NCI-H510A treated with DMSO at 0.1 percent for 48 hours (cell line): ENCODE data around the gene UBAP1L.
"Not testable (repeated sequence)": the region's sequence is repeated elsewhere in the genome, so short reads cannot be mapped to it uniquely, and the experiment has no call there.

ENCODE experiments used
- DNase-seq: peaks from one replicate; lab custom pipeline; 2025; lab: John Stamatoyannopoulos, UW

The UBAP1L gene

GRCh38 chr15:65066001-65066634, 48.9 kb downstream of the UBAP1L start:
- DNase-seq, result no peak

- no peak for DNase-seq
These were observed 52.3 kb downstream of the UBAP1L start for GRCh38 chr15:65062726-65063125.

DNA sequence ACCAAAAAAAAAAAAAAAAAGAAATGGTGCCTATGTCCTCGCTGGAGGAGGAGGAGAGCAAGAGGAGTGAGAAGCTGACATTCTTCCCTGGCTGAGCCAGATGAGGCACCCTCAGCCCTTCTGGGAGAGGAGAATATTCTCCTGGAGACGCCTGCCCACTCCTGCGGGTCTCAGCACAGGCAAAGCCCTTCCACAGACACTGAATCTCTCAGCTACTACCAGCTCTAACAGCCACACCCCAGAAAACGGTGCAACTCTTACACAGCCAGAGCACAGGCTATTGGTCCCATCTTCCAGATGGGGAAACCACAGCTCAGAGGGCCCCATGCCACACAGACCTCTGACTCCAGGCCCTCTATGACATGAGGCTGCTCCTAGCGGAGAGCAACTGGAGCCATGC, 52.9 kb downstream of the UBAP1L start:
- no peak for DNase-seq

- no peak for DNase-seq
These were observed 54.2 kb downstream of the UBAP1L start for GRCh38 chr15:65060641-65061397.

DNA sequence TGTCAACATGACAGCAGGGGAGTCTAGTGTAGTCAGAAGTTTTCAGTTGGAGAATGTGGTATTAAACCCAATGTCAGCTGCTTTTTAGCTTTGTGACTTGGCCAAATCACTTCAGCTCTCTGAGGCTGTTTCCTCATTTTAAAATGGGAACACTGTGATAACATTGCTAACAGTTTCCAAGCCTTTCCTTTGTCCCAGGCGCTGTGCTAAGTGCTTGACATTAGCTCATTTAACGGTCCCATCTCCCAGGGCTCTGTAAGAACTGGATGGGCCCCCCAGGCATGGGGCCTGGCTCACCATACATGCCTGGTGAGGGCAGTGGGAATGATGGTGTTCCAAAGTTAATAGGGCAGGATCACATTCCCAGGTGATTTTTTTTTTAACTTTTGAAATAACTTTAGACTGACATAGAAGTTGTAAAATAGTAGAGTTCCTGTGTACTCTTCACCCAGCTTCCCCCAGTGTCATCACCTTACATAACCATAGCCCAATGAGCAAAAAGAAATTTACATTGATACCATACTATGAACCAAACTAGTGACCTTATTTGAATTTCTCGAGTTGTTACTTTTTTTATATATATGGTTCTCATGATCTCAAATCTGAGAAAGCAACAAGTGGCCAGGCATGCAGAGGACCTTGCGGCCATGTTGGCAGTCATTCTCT, 54.9 kb downstream of the UBAP1L start:
- DNase-seq, result no peak

DNA sequence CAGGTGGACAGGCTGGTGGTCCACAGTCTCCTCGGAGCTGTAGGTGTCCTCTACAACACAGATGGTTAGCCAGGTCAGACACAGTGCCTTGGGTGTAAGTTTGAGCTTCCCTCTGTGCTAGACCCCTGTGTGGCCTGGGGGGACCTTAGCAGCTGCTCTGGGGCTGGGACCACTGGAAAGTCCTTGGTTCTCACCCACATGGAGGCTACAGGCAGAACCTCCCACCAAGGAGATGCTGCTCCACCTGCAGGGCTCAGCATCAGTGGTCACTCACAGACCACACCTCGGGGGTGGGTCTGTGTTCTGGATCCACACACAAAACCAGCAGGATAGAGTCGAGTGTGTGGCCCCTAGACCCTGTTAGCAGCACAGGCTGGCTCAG, 55.6 kb downstream of the UBAP1L start:
- DNase-seq, result no peak

DNA sequence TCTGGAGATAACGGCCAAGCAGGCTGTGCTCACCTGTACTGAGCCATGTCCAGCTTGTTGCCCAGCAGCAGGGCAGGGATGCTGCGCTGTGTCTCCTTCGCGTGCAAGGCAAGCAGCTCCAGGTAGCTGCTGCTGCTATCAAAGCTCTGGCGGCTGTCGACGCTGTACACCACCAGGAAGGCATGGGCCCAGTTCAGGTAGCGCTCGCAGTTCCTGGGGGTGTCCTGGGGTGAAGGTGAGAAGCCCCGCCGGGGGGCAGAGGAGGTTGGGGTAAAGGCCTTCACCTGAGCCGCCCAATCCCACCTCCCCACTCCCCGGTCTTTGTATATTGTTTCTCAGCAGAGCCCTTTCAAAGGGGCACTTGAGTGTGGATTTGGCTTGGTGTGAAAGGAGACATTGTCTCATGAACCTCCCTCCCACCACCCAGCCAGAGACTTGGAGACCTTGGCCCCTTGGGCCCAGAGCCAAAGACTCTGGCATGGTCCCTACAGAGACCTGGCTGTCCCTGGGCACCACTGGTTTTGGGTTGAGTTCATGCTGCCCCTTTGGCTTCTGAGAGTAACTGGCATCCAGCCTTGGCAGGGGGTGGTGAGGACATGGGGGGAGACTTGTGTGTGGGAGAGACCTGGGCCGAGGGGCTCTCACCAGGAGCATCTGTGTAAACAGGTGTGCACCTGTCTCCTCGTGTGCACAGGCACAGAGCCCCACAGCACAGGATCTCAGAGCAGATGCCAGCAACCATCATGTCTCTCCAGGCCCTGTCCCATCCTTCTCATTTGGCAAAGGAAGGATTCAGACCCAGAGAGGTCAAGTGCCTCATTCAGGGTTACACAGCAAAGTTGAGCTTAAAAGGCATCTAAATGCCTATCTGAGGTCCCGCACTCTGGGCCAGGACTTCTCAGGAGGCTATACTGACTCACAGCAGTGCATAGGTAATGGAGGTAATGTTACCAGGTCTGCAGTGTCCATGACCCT, 56.3 kb downstream of the UBAP1L start:
- DNase-seq, result no peak

DNA sequence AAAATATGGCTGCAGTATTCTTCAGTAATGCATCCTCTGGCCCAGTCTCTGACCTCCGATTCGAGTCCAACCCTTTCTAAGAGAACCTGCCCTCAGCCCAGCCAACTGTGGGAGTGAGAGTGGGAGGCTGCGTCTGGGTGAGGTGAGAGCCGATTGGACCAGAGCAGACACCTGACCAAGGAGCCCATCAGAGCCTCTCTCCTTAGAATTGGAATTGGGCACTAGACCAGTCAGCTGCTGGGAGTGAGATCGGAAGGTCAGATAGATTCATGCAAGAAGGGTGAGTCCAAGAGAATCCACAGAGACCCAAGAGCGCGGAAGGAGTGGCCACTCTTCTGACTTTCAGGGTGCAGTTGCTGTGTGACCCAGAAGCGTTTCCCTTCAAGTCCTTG, 57.5 kb downstream of the UBAP1L start:
- DNase-seq, result no peak

GRCh38 chr15:65056868-65057548, 58.0 kb downstream of the UBAP1L start:
- no peak for DNase-seq

DNA sequence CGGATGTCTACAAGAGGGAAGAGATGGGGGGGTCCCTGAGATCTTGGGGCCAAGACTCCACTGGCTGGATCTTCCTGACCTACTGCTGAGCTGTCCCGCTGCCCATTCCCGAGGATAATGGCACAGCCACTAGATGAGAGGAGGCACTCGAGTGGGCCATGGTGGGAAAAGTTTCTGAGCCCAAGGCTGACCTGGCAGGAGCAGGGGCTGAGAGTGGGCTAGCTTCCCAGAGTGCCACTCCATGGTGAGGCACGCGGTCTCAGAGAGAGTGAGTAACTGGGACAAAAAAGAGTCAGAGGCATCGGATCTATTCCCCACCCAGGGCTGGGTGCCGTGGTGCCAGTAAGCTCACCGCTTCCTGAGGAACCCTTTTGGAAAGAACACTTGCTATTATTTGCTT, 58.9 kb downstream of the UBAP1L start:
- no peak for DNase-seq

- DNase-seq, result no peak
These were observed 59.7 kb downstream of the UBAP1L start for GRCh38 chr15:65055201-65055870.

DNA sequence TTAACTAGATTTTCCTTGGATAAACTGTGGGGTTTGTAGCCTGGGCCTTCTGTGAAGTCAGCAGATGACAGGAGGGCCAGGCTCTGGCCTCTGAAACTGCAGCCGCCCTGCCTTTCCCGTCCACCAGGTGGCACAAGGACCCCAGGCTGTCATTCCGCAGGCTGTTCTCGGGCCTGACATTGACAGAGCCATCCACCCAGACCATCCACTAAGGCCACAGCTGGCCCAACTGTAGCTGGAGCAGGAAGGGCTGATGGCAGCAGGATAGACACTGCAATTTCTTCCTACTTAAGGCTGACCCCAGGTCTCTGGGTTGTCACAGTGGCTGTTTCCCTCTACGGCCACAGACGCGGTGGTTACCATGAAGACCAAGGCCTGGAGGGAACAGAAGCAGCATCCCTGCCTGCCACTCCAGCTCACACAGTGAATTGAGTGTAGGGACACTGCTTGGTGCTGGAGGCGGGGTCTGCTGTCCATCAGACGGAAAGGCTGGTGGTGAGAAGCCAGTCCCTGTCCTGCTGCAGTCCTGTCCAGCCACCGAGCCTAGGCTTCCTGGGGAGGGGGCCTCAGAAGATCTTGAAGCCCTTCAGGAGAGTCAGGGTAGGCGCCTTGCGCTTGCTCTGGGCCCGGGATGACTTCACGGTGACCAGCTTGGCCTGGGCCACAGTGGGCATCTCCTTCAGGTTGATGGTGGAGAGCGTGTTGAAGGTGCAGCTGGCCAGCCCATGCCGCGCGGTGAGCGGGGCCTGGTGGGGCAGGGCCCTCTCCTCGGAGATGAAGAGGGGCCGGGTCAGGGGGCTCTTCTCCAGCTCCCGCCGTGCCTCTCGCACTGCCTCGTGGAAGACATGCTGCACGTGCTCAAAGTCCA, 60.4 kb downstream of the UBAP1L start:
- DNase-seq, result peak; percentile 25

- DNase-seq, result no peak
These were observed 62.0 kb downstream of the UBAP1L start for GRCh38 chr15:65052956-65053355.

DNA sequence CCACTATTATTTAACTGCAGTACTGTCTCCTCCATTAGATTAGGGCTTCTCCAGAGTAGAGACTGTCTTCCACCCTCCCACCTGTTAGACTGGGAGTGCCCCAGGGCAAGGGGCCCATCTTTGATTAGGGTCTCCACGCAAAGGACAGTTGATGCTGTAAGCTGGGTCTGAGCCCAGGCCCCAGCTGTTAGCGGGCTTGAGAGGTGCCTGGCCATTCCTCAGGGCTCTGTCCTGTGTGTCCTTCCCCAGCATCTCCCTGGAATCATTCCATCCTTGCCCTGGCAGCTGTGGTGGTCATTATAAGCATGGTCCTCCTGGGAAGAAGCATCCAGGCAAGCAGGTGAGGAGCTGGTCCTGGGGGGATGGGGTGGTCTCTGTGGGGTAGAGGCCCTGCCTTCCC, 63.7 kb downstream of the UBAP1L start:
- no peak for DNase-seq

DNA sequence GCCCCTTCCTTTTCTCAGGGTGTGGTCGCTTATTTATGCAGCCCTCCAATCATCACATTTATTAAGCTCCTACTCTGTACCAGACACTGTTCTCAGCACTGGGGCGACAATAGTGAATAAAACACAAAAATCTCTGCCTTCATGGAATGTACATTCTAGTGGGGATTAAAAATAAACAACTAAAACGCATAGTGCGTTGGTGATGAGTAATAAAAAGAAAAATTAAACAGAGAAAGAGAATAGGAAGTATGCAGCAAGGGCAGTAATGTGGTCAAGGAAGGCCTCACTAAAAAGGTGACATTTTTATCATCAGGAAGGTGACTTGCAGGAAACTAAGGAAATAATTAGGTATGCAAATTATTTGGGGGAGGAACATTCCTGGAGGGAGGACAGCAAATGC, 64.7 kb downstream of the UBAP1L start:
- DNase-seq, result no peak

DNA sequence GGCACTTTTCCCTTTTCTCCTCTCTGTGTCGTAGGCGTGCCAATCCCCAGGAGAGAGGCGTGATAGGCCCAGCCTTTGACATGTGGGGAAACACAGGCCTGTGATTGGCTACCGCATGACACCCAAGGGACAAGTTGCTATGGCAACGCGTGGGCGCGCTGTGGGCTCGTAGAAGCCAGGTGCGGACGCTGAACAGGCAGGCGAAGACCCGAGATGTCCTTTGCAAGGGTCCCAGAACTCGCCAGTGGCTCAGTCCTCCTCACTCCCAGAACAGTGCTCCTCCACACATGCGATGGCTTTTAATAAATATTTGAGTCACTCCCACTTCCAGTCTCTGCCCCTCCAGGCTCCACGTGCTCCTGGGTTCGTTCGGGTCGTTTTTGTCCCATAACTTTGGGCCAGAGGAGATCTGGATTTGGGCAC, 65.6 kb downstream of the UBAP1L start:
- DNase-seq, result peak; percentile 86

GRCh38 chr15:65048241-65048640, 66.8 kb downstream of the UBAP1L start:
- DNase-seq, result no peak

DNA sequence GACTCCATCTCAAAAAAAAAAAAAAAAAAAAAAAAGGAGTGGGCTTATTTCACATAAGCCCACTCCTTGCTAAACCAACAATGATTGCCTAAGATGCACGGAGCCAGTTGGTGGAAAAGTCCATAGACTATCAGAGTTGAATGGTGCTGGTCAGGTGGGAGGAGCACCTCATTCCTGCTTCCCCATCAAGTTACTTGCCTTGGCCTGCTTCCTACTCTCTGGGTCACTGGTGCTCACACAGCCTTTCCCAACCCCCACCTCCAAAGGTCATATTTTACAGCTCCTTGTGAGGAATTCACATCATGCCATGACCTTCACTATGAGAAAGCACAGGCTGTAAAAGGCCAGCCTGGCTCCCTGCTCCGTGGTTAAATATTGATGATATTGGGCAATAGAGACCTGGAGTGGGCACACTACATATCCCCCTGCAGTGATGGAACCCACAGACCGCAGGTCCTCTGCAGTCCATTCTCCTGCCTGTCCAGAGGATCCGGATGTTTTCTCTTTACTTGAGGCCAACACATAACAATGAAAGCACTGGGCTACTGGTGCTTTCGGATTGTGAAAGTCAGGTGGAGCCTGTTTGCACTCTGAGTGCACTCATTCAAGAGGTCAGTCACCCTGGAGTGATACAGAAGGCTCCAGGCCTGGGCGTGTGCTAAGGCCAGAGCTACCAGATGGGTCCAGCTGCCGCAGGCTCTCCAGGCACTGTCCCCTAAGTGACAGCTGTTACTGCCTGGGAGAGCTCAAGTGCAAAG, 70.1 kb downstream of the UBAP1L start, which contains the start of gene SLC51B:
TSS of gene SLC51B (plus strand) at position 664 of the 758 bp plus-strand sequence. CDS start 4,618 bp downstream, outside the sequence.
- peak; percentile 31 for DNase-seq

- DNase-seq, result not testable (repeated sequence)
These were observed 70.8 kb downstream of the UBAP1L start for GRCh38 chr15:65044218-65044617.
